HepG2 (cell line): ENCODE data around the gene PSMA4. TPM values are rescaled to one million over a fixed set of nuclear protein-coding genes. Genes with fewer than 3 reads are reported as not detected.

Source experiments
- BCL6 ChIP-seq: IDR thresholded peaks from 2 replicates; pipeline ENCODE4 v1.6.1; 2016; ENCODE audit warnings: missing genetic modification reagents, missing compliant biosample characterization
- CCDC6 ChIP-seq: sonication (generic); formaldehyde crosslinking; IDR thresholded peaks from 2 replicates; pipeline ENCODE4 v1.8.1; 2022; ENCODE audit warnings: mild to moderate bottlenecking, missing genetic modification reagents, moderate library complexity
- HNRNPLL ChIP-seq: fragments of 200-400 bp; formaldehyde crosslinking; IDR thresholded peaks from 2 replicates; pipeline ENCODE4 v1.6.1; 2017; ENCODE audit warnings: mild to moderate bottlenecking, low read depth, low read length; ENCODE audit not compliant: poor library complexity, severe bottlenecking
- SAFB2 ChIP-seq: sonication (generic); formaldehyde crosslinking; IDR thresholded peaks from 2 replicates; pipeline ENCODE4 v1.5.1; 2020; ENCODE audit warnings: missing genetic modification reagents, low read depth, mild to moderate bottlenecking, borderline replicate concordance
- STAG1 ChIP-seq: sonication (generic); formaldehyde crosslinking; IDR thresholded peaks from 2 replicates; pipeline ENCODE4 v1.4.0; 2020; ENCODE audit warnings: missing genetic modification reagents
- ZNF230 ChIP-seq: sonication (generic); formaldehyde crosslinking; IDR thresholded peaks from 2 replicates; pipeline ENCODE4 v1.4.0; 2020; ENCODE audit warnings: mild to moderate bottlenecking, missing genetic modification reagents
- ZNF329 ChIP-seq: sonication (generic); formaldehyde crosslinking; IDR thresholded peaks from 2 replicates; pipeline ENCODE4 v1.9.0; 2021; ENCODE audit warnings: low read depth, mild to moderate bottlenecking, missing genetic modification reagents
- ZNF577 ChIP-seq: sonication (generic); formaldehyde crosslinking; IDR thresholded peaks from 2 replicates; pipeline ENCODE4 v1.4.0; 2020; ENCODE audit warnings: mild to moderate bottlenecking, low read depth, missing genetic modification reagents, borderline replicate concordance
- polyA plus RNA-seq, 8 experiments: library from polyadenylated mRNA; depleted of rRNA in 3 of 8; stranded (reverse) in 7 of 8; unstranded in 1 of 8; fragments of >200 nt; fragmentation: Illumina TruSeq in 4 of 8; extraction: Trizol in 4 of 8; gene quantifications; 2 replicates each; pipeline versions ENCODE4 v1.2.1 to v1.2.3, GENCODE V29; 2011 to 2016; ENCODE audit warnings: low read depth in 4 of 8, missing spikeins in 1 of 8, mixed read lengths in 1 of 8; ENCODE audit not compliant: insufficient read depth in 1 of 8
- total RNA-seq, 5 experiments: library from RNA; depleted of rRNA; stranded (reverse); fragments of >200 nt; fragmentation: Illumina TruSeq; extraction: Trizol; gene quantifications; 2 replicates each; pipeline ENCODE4 v1.2.3, GENCODE V29; 2016; ENCODE audit warnings: low read depth in 1 of 5
- TF ChIP-seq, protein P1 (sequence below): sonication (generic); formaldehyde crosslinking; IDR thresholded peaks from 2 replicates; pipeline ENCODE4 v1.4.0; 2020; ENCODE audit warnings: missing genetic modification reagents, borderline replicate concordance
- TF ChIP-seq, protein P2 (sequence below): IDR thresholded peaks from 2 replicates; pipeline ENCODE4 v1.6.1; 2012; ENCODE audit warnings: low read length, improper control_type of control experiment
- TF ChIP-seq, protein P3 (sequence below): sonication (generic); formaldehyde crosslinking; IDR thresholded peaks from 2 replicates; pipeline ENCODE4 v1.4.0; 2020; ENCODE audit warnings: missing genetic modification reagents, mild to moderate bottlenecking, borderline replicate concordance
- TF ChIP-seq, protein P4 (sequence below): sonication (generic); formaldehyde crosslinking; IDR thresholded peaks from 2 replicates; pipeline ENCODE4 v1.4.0; 2020; ENCODE audit warnings: mild to moderate bottlenecking, missing genetic modification reagents
- TF ChIP-seq, protein P5 (sequence below): sonication (generic); formaldehyde crosslinking; IDR thresholded peaks from 2 replicates; pipeline ENCODE4 v1.8.1; 2023; ENCODE audit warnings: missing genetic modification reagents, inconsistent platforms, borderline replicate concordance
- TF ChIP-seq, protein P6 (sequence below): sonication (generic); formaldehyde crosslinking; IDR thresholded peaks from 2 replicates; pipeline ENCODE4 v1.5.1; 2020; ENCODE audit warnings: mild to moderate bottlenecking, missing genetic modification reagents, moderate library complexity

The PSMA4 gene
- total and polyA plus RNA-seq, 2 of the 13 experiments (the other 11 are each of a cell fraction or from before 2014, with no cell fraction given) = 202 to 404 TPM

DNA sequence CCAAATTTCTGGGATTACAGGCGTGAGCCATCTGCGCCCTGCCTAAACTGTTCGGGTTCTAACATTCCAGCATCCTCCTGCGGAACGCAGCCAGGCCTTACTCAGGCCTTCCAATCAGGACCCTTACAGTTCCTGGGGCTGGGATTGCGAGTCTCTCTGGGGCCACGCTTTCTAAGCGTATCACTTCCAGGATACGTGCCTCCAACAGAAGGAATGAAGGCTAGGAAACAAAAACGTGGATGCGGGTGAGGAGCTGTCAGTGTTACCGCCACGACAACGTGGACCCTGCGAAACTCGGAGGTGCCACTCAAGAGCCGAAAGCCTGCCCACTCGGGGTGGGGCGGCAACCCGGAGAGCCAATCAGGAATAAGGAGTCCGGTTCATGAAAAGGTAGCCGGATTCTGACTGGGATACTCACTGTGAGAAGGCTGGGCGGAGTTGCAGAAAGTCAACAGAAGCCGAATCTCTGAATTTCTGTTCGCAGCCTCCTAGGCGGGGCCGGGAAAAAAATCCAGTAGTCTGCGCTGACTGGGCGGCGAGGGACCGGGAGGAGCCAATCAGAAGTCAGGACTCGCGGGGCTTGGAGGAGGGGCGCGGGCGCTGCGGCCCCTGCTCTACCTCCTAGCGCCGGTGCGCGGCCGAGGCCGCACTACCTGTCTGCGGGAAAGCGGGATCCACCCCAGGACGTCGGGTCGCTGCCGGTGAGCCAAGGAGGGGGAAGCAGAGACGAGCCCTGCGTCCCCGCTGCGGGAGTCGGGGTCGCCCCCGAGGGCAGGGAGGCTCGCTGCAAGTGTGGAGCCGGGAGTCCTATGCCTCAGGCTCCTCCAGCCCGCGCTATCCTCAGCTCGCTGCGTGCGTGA lies 33.0 kb upstream of the PSMA4 start, which contains the start of gene HYKK (continued):
- TF ChIP-seq, protein P1, sequence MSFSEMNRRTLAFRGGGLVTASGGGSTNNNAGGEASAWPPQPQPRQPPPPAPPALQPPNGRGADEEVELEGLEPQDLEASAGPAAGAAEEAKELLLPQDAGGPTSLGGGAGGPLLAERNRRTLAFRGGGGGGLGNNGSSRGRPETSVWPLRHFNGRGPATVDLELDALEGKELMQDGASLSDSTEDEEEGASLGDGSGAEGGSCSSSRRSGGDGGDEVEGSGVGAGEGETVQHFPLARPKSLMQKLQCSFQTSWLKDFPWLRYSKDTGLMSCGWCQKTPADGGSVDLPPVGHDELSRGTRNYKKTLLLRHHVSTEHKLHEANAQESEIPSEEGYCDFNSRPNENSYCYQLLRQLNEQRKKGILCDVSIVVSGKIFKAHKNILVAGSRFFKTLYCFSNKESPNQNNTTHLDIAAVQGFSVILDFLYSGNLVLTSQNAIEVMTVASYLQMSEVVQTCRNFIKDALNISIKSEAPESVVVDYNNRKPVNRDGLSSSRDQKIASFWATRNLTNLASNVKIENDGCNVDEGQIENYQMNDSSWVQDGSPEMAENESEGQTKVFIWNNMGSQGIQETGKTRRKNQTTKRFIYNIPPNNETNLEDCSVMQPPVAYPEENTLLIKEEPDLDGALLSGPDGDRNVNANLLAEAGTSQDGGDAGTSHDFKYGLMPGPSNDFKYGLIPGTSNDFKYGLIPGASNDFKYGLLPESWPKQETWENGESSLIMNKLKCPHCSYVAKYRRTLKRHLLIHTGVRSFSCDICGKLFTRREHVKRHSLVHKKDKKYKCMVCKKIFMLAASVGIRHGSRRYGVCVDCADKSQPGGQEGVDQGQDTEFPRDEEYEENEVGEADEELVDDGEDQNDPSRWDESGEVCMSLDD (CRISPR knock-in tag) = no peak
- TF ChIP-seq, protein P2, sequence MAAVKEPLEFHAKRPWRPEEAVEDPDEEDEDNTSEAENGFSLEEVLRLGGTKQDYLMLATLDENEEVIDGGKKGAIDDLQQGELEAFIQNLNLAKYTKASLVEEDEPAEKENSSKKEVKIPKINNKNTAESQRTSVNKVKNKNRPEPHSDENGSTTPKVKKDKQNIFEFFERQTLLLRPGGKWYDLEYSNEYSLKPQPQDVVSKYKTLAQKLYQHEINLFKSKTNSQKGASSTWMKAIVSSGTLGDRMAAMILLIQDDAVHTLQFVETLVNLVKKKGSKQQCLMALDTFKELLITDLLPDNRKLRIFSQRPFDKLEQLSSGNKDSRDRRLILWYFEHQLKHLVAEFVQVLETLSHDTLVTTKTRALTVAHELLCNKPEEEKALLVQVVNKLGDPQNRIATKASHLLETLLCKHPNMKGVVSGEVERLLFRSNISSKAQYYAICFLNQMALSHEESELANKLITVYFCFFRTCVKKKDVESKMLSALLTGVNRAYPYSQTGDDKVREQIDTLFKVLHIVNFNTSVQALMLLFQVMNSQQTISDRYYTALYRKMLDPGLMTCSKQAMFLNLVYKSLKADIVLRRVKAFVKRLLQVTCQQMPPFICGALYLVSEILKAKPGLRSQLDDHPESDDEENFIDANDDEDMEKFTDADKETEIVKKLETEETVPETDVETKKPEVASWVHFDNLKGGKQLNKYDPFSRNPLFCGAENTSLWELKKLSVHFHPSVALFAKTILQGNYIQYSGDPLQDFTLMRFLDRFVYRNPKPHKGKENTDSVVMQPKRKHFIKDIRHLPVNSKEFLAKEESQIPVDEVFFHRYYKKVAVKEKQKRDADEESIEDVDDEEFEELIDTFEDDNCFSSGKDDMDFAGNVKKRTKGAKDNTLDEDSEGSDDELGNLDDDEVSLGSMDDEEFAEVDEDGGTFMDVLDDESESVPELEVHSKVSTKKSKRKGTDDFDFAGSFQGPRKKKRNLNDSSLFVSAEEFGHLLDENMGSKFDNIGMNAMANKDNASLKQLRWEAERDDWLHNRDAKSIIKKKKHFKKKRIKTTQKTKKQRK = no peak
- TF ChIP-seq, protein P3, sequence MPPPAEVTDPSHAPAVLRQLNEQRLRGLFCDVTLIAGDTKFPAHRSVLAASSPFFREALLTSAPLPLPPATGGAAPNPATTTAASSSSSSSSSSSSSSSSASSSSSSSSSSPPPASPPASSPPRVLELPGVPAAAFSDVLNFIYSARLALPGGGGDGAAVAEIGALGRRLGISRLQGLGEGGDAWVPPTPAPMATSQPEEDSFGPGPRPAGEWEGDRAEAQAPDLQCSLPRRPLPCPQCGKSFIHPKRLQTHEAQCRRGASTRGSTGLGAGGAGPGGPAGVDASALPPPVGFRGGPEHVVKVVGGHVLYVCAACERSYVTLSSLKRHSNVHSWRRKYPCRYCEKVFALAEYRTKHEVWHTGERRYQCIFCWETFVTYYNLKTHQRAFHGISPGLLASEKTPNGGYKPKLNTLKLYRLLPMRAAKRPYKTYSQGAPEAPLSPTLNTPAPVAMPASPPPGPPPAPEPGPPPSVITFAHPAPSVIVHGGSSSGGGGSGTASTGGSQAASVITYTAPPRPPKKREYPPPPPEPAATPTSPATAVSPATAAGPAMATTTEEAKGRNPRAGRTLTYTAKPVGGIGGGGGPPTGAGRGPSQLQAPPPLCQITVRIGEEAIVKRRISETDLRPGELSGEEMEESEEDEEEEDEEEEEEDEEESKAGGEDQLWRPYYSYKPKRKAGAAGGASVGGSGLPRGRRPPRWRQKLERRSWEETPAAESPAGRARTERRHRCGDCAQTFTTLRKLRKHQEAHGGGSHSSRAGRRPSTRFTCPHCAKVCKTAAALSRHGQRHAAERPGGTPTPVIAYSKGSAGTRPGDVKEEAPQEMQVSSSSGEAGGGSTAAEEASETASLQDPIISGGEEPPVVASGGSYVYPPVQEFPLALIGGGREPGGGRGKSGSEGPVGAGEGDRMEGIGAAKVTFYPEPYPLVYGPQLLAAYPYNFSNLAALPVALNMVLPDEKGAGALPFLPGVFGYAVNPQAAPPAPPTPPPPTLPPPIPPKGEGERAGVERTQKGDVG (CRISPR knock-in tag) = peak; percentile 39; the same call in 1 of the 2 replicates
- TF ChIP-seq STAG1 (CRISPR knock-in tag) (no peak), SAFB2 (no peak), BCL6 (no peak), ZNF329 (CRISPR knock-in tag) (no peak), HNRNPLL (peak; percentile 89), ZNF230 (no peak), ZNF577 (CRISPR knock-in tag) (no peak), CCDC6 (no peak)
- TF ChIP-seq, protein P4, sequence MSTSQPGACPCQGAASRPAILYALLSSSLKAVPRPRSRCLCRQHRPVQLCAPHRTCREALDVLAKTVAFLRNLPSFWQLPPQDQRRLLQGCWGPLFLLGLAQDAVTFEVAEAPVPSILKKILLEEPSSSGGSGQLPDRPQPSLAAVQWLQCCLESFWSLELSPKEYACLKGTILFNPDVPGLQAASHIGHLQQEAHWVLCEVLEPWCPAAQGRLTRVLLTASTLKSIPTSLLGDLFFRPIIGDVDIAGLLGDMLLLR (CRISPR knock-in tag) = peak; percentile 30
- TF ChIP-seq, protein P5, sequence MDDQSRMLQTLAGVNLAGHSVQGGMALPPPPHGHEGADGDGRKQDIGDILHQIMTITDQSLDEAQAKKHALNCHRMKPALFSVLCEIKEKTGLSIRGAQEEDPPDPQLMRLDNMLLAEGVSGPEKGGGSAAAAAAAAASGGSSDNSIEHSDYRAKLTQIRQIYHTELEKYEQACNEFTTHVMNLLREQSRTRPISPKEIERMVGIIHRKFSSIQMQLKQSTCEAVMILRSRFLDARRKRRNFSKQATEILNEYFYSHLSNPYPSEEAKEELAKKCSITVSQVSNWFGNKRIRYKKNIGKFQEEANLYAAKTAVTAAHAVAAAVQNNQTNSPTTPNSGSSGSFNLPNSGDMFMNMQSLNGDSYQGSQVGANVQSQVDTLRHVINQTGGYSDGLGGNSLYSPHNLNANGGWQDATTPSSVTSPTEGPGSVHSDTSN (CRISPR knock-in tag) = no peak
- TF ChIP-seq, protein P6, sequence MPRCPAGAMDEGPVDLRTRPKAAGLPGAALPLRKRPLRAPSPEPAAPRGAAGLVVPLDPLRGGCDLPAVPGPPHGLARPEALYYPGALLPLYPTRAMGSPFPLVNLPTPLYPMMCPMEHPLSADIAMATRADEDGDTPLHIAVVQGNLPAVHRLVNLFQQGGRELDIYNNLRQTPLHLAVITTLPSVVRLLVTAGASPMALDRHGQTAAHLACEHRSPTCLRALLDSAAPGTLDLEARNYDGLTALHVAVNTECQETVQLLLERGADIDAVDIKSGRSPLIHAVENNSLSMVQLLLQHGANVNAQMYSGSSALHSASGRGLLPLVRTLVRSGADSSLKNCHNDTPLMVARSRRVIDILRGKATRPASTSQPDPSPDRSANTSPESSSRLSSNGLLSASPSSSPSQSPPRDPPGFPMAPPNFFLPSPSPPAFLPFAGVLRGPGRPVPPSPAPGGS (CRISPR knock-in tag) = no peak
